Epithelial cell of esophagus (primary cell): ENCODE measurements around the gene RELCH.

Experiments
- DNase-seq: peaks from one replicate; pipeline ENCODE4 v3.0.0; 2010; ENCODE audit warnings: low read depth
- H3K4me3 ChIP-seq: 2 replicates; pipeline ENCODE4 v1.5.1; 2011; ENCODE audit warnings: mild to moderate bottlenecking, low read length, control low read depth
- CTCF ChIP-seq: IDR thresholded peaks from 2 replicates; pipeline ENCODE4 v1.5.1; 2011; ENCODE audit warnings: low read depth, mild to moderate bottlenecking, low read length, control low read depth, inconsistent platforms; ENCODE audit not compliant: insufficient read depth; ENCODE audit errors: missing control alignments

RELCH gene

GRCh38 chr18:62189208-62189607, 2.2 kb downstream of the RELCH start:
- peak overlapping the region; percentile 84 for H3K4me3 ChIP-seq
- no peak for DNase-seq
- TF ChIP-seq CTCF = no peak

- TF ChIP-seq CTCF = no peak
- no peak for DNase-seq
Observed at GRCh38 chr18:62196079-62196478, 9.0 kb downstream of the RELCH start.

GRCh38 chr18:62196980-62197379, 9.9 kb downstream of the RELCH start:
- peak; percentile 15 for DNase-seq
- H3K4me3 ChIP-seq = no peak overlapping the region
- no peak for TF ChIP-seq CTCF

More at GRCh38 chr18:62196079-62196478, 9.0 kb downstream of the RELCH start:
- H3K4me3 ChIP-seq = no peak overlapping the region

GRCh38 chr18:62198259-62198658, 11.2 kb downstream of the RELCH start:
- no peak overlapping the region for H3K4me3 ChIP-seq
- peak; percentile 95 for DNase-seq
- TF ChIP-seq CTCF = no peak

GRCh38 chr18:62199629-62200028, 12.6 kb downstream of the RELCH start:
- no peak for TF ChIP-seq CTCF
- H3K4me3 ChIP-seq = no peak overlapping the region
- peak; percentile 52 for DNase-seq

- DNase-seq = peak; percentile 40
- H3K4me3 ChIP-seq = no peak overlapping the region
- no peak for TF ChIP-seq CTCF
Observed at GRCh38 chr18:62200121-62200914, 13.3 kb downstream of the RELCH start.

GRCh38 chr18:62201870-62202269, 14.8 kb downstream of the RELCH start:
- no peak for TF ChIP-seq CTCF
- H3K4me3 ChIP-seq = no peak overlapping the region
- peak; percentile 89 for DNase-seq
